GM21825 (cell line): ENCODE data around the gene ARFGAP3.
"Not testable (repeated sequence)": the region's sequence is repeated elsewhere in the genome, so short reads cannot be mapped to it uniquely, and the experiment has no call there.

Experiments used
- ATAC-seq: cut with Tn5 transposase; IDR thresholded peaks from one replicate; pipeline ENCODE4 v1.9.1; 2021; ENCODE audit warnings: mild to moderate bottlenecking, moderate library complexity; ENCODE audit not compliant: unreplicated experiment

Gene ARFGAP3

GRCh38 chr22:42799061-42799460, 58.0 kb downstream of the ARFGAP3 start:
- no peak for ATAC-seq

- ATAC-seq, result no peak
Measured at GRCh38 chr22:42797011-42797410, 60.1 kb downstream of the ARFGAP3 start.

- ATAC-seq, result no peak
Measured at GRCh38 chr22:42796081-42796480, 61.0 kb downstream of the ARFGAP3 start.

- no peak for ATAC-seq
Measured at GRCh38 chr22:42794551-42795510, 62.2 kb downstream of the ARFGAP3 start.

GRCh38 chr22:42793848-42794405, 63.1 kb downstream of the ARFGAP3 start:
- no peak for ATAC-seq

GRCh38 chr22:42792909-42793847, 63.9 kb downstream of the ARFGAP3 start:
- no peak for ATAC-seq

GRCh38 chr22:42792453-42792908, 64.6 kb downstream of the ARFGAP3 start:
- no peak for ATAC-seq

- ATAC-seq, result no peak
Measured at GRCh38 chr22:42791721-42792452, 65.2 kb downstream of the ARFGAP3 start.

GRCh38 chr22:42788466-42788865, 68.6 kb downstream of the ARFGAP3 start:
- no peak for ATAC-seq

- no peak for ATAC-seq
Measured at GRCh38 chr22:42788021-42788420, 69.1 kb downstream of the ARFGAP3 start.

- no peak for ATAC-seq
Measured at GRCh38 chr22:42787357-42787736, 69.7 kb downstream of the ARFGAP3 start.

GRCh38 chr22:42786606-42787356, 70.3 kb downstream of the ARFGAP3 start:
- ATAC-seq, result no peak

GRCh38 chr22:42785706-42786499, 71.2 kb downstream of the ARFGAP3 start:
- ATAC-seq, result no peak

GRCh38 chr22:42782306-42782705, 74.8 kb downstream of the ARFGAP3 start:
- ATAC-seq, result not testable (repeated sequence)

GRCh38 chr22:42780070-42780540, 77.0 kb downstream of the ARFGAP3 start:
- no peak for ATAC-seq

- no peak for ATAC-seq
Measured at GRCh38 chr22:42777126-42777525, 79.9 kb downstream of the ARFGAP3 start.

GRCh38 chr22:42773167-42773566, 83.9 kb downstream of the ARFGAP3 start:
- ATAC-seq, result no peak

GRCh38 chr22:42772647-42773046, 84.4 kb downstream of the ARFGAP3 start:
- ATAC-seq, result no peak
